ENCODE data around the gene NIPSNAP2. TPM values are rescaled to one million over a fixed set of nuclear protein-coding genes. Genes with fewer than 3 reads are reported as not detected.

The NIPSNAP2 gene
- total and polyA plus RNA-seq, 2 of the 13 experiments (the other 11 are each of a cell fraction or from before 2014, with no cell fraction given), result 40.3 to 61.5 TPM

GRCh38 chr7:55996856-55997500 is 32.6 kb downstream of the NIPSNAP2 start (continued):
- TF ChIP-seq STAT6 (CRISPR knock-in tag; IDR thresholded peaks at IDR 0.05; ENCODE audit: borderline replicate concordance), result 0 out of 2 replicates have a peak, but pooled peaks have one; percentile 47
- TF ChIP-seq HOXA5 (CRISPR knock-in tag; IDR thresholded peaks at IDR 0.05), result peak; percentile 73
- peak; percentile 88 to 93 for TF ChIP-seq NR2F1 (CRISPR knock-in tag; IDR thresholded peaks at IDR 0.05)
- TF ChIP-seq PITX1 (CRISPR knock-in tag; IDR thresholded peaks at IDR 0.05), result 0 out of 2 replicates have a peak, but pooled peaks have one; percentile 46
- TF ChIP-seq ZNF546 (CRISPR knock-in tag; conservative IDR thresholded peaks at IDR 0.05), result no peak
- no peak for TF ChIP-seq NKX3-1 (CRISPR knock-in tag; IDR thresholded peaks at IDR 0.05)
- TF ChIP-seq CBFB (CRISPR knock-in tag; IDR thresholded peaks at IDR 0.05), result no peak
- TF ChIP-seq ZBTB20 (CRISPR knock-in tag; IDR thresholded peaks at IDR 0.05; ENCODE audit: borderline replicate concordance, low read depth), result no peak
- TF ChIP-seq REST (IDR thresholded peaks at IDR 0.05; ENCODE audit: borderline replicate concordance in 1 of 2, low read depth in 1 of 2, low read length in 2 of 2), result no peak
- peak; percentile 36; the same call in 1 of the 2 replicates for TF ChIP-seq ZFP1 (CRISPR knock-in tag; IDR thresholded peaks at IDR 0.05)
- TF ChIP-seq FOXO1 (CRISPR knock-in tag; IDR thresholded peaks at IDR 0.05), result 0 out of 2 replicates have a peak, but pooled peaks have one; percentile 25
- no peak for TF ChIP-seq ZNF570 (CRISPR knock-in tag; IDR thresholded peaks at IDR 0.05; ENCODE audit: borderline replicate concordance)
- TF ChIP-seq ZMYM3 (CRISPR knock-in tag; IDR thresholded peaks at IDR 0.05), result no peak; the same call in 1 of the 2 replicates
- 0 out of 2 replicates have a peak, but pooled peaks have one; percentile 22 for TF ChIP-seq ZNF331 (CRISPR knock-in tag; IDR thresholded peaks at IDR 0.05)
- TF ChIP-seq ELK4 (CRISPR knock-in tag; IDR thresholded peaks at IDR 0.05; ENCODE audit: borderline replicate concordance), result no peak
- TF ChIP-seq LCORL (IDR thresholded peaks at IDR 0.05), result no peak
- TF ChIP-seq LCORL (CRISPR knock-in tag; IDR thresholded peaks at IDR 0.05), result peak; percentile 67
- TF ChIP-seq SRF (IDR thresholded peaks at IDR 0.05; ENCODE audit: low read depth, low read length), result no peak
- no peak for TF ChIP-seq PAWR (CRISPR knock-in tag; IDR thresholded peaks at IDR 0.05; ENCODE audit: borderline replicate concordance)
- TF ChIP-seq ZNF205 (CRISPR knock-in tag; IDR thresholded peaks at IDR 0.05), result no peak
- TF ChIP-seq MTF2 (CRISPR knock-in tag; IDR thresholded peaks at IDR 0.05; ENCODE audit: borderline replicate concordance), result no peak
- TF ChIP-seq HNF4A (CRISPR knock-in tag; IDR thresholded peaks at IDR 0.05), result peak; percentile 73
- TF ChIP-seq HNRNPL (IDR thresholded peaks at IDR 0.05; ENCODE audit: low read depth, low read length), result no peak
- no peak for TF ChIP-seq KDM2A (CRISPR knock-in tag; IDR thresholded peaks at IDR 0.05; ENCODE audit: borderline replicate concordance, low read depth)
